KG1 (cell line): ENCODE measurements around the gene ORAI3.

Source experiments
- DNase-seq: peaks from one replicate; lab custom pipeline; 2025; lab: John Stamatoyannopoulos, UW

The ORAI3 gene

GRCh38 chr16:30971298-30971697 is 22.4 kb downstream of the ORAI3 start:
- no peak for DNase-seq

- no peak for DNase-seq
Measured at GRCh38 chr16:30972872-30973271, 24.0 kb downstream of the ORAI3 start.

- DNase-seq, result no peak
Measured at GRCh38 chr16:30974348-30974747, 25.5 kb downstream of the ORAI3 start.

- DNase-seq, result no peak
Measured at GRCh38 chr16:30976486-30976885, 27.6 kb downstream of the ORAI3 start.

GRCh38 chr16:30977502-30977901 is 28.6 kb downstream of the ORAI3 start:
- no peak for DNase-seq

GRCh38 chr16:30979170-30980022 is 30.5 kb downstream of the ORAI3 start:
- no peak for DNase-seq

- no peak for DNase-seq
Measured at GRCh38 chr16:30980023-30980371, 31.1 kb downstream of the ORAI3 start.

GRCh38 chr16:30980434-30980833 is 31.6 kb downstream of the ORAI3 start:
- no peak for DNase-seq

- no peak for DNase-seq
Measured at GRCh38 chr16:30980959-30981358, 32.1 kb downstream of the ORAI3 start.

GRCh38 chr16:30982548-30983288 is 33.9 kb downstream of the ORAI3 start:
- no peak for DNase-seq

- DNase-seq, result no peak
Measured at GRCh38 chr16:30983289-30983889, 34.5 kb downstream of the ORAI3 start.

- DNase-seq, result no peak
Measured at GRCh38 chr16:30983898-30984610, 35.2 kb downstream of the ORAI3 start.

GRCh38 chr16:30984669-30985400 is 36.0 kb downstream of the ORAI3 start, which contains the start of gene HSD3B7:
Gene HSD3B7, plus strand, starts transcription at chr16:30985207. Its CDS starts 452 bp downstream, at chr16:30985659.
- DNase-seq, result no peak

- DNase-seq, result no peak
Measured at GRCh38 chr16:30985401-30986128, 36.7 kb downstream of the ORAI3 start.

GRCh38 chr16:30986129-30986991 is 37.5 kb downstream of the ORAI3 start:
- DNase-seq, result no peak

GRCh38 chr16:30987581-30988190 is 38.8 kb downstream of the ORAI3 start:
- DNase-seq, result no peak

GRCh38 chr16:30989469-30990047 is 40.7 kb downstream of the ORAI3 start:
- DNase-seq, result no peak

- no peak for DNase-seq
Measured at GRCh38 chr16:30990105-30990504, 41.2 kb downstream of the ORAI3 start.

GRCh38 chr16:30991052-30991451 is 42.2 kb downstream of the ORAI3 start:
- DNase-seq, result no peak
